Measurements from ENCODE around the gene S1PR5. TPM values are rescaled to one million over a fixed set of nuclear protein-coding genes. Genes with fewer than 3 reads are reported as not detected.
"Not testable (repeated sequence)": the region's sequence is repeated elsewhere in the genome, so short reads cannot be mapped to it uniquely, and the experiment has no call there.

Gene S1PR5
- polyA plus RNA-seq, 1 donor: 0.57 TPM

- DNase-seq: no peak
These were observed 29.6 kb upstream of the S1PR5 start for GRCh38 chr19:10546817-10547216.

- DNase-seq: no peak
These were observed 27.6 kb upstream of the S1PR5 start for GRCh38 chr19:10544753-10545251.

- DNase-seq: peak; percentile 6
These were observed 27.1 kb upstream of the S1PR5 start for GRCh38 chr19:10544242-10544752.

GRCh38 chr19:10543420-10544241, 26.4 kb upstream of the S1PR5 start, which contains the start of gene ATG4D:
Gene ATG4D, plus strand, starts transcription at chr19:10543904. Its CDS starts 187 bp downstream, at chr19:10544091.
- peak; percentile 71 for DNase-seq

GRCh38 chr19:10543059-10543419, 25.8 kb upstream of the S1PR5 start:
- no peak for DNase-seq

GRCh38 chr19:10539016-10539415, 21.8 kb upstream of the S1PR5 start:
- not testable (repeated sequence) for DNase-seq

- DNase-seq: no peak
These were observed 21.1 kb upstream of the S1PR5 start for GRCh38 chr19:10538204-10538983.

- no peak for DNase-seq
These were observed 20.4 kb upstream of the S1PR5 start for GRCh38 chr19:10537668-10538067.

GRCh38 chr19:10535613-10536012, 18.4 kb upstream of the S1PR5 start:
- DNase-seq: no peak

- peak; percentile 17 for DNase-seq
These were observed 16.6 kb upstream of the S1PR5 start for GRCh38 chr19:10533646-10534386.

- no peak for DNase-seq
These were observed 15.2 kb upstream of the S1PR5 start for GRCh38 chr19:10532457-10532856.

- DNase-seq: not testable (repeated sequence)
These were observed 9.6 kb upstream of the S1PR5 start for GRCh38 chr19:10526887-10527286.

GRCh38 chr19:10525636-10526035, 8.4 kb upstream of the S1PR5 start:
- no peak for DNase-seq

GRCh38 chr19:10523135-10523636, 5.9 kb upstream of the S1PR5 start:
- no peak for DNase-seq

GRCh38 chr19:10521461-10522171, 4.4 kb upstream of the S1PR5 start:
- DNase-seq: no peak

GRCh38 chr19:10520652-10521318, 3.5 kb upstream of the S1PR5 start:
- no peak for DNase-seq

GRCh38 chr19:10519421-10519820, 2.2 kb upstream of the S1PR5 start:
- DNase-seq: no peak

- no peak for DNase-seq
These were observed 1.5 kb upstream of the S1PR5 start for GRCh38 chr19:10518444-10519361.

- DNase-seq: no peak
These were observed 655 bp upstream of the S1PR5 start for GRCh38 chr19:10517760-10518443.
